MCF 10A (cell line): ENCODE measurements around the gene CHST6. TPM values are rescaled to one million over a fixed set of nuclear protein-coding genes. Genes with fewer than 3 reads are reported as not detected.
"Not testable (repeated sequence)": the region's sequence is repeated elsewhere in the genome, so short reads cannot be mapped to it uniquely, and the experiment has no call there.

Experiments
- BruUV-seq: library from RNA; stranded (reverse); fragments of 400-500 nt; replicated peaks from 2 replicates; lab custom pipeline; 2021; lab: Mats Ljungman, UMichigan
- CTCF ChIA-PET: fragments of 300-600 bp; sonication (Branson Sonifier 250); formaldehyde crosslinking; extraction: SDS; loops from one replicate; lab custom pipeline; 2021; ENCODE audit warnings: antibody characterized with exemption, inconsistent platforms; lab: Yijun Ruan, JAX
- POLR2A ChIA-PET: fragments of 300-600, 350-650 bp; sonication (Branson Sonifier 250); formaldehyde crosslinking; extraction: SDS; loops from one replicate; lab custom pipeline; 2020; ENCODE audit warnings: antibody characterized with exemption, inconsistent platforms; lab: Yijun Ruan, JAX
- DNase-seq: peaks from one replicate; pipeline ENCODE4 v3.0.0-alpha.2; 2018; ENCODE audit not compliant: unreplicated experiment
- H3K27ac Mint-ChIP-seq: one replicate; pipeline ENCODE4 v1.8.0; 2022; ENCODE audit warnings: mild to moderate bottlenecking, low read depth, mixed read lengths; ENCODE audit not compliant: unreplicated experiment
- H3K27me3 Mint-ChIP-seq: one replicate; pipeline ENCODE4 v1.8.0; 2022; ENCODE audit warnings: mixed read lengths; ENCODE audit not compliant: insufficient read depth, unreplicated experiment
- H3K36me3 Mint-ChIP-seq: one replicate; pipeline ENCODE4 v1.8.0; 2022; ENCODE audit warnings: mild to moderate bottlenecking, moderate library complexity, mixed read lengths; ENCODE audit not compliant: insufficient read depth, unreplicated experiment
- H3K4me1 Mint-ChIP-seq: one replicate; pipeline ENCODE4 v1.8.0; 2022; ENCODE audit warnings: mixed read lengths; ENCODE audit not compliant: insufficient read depth, unreplicated experiment
- H3K4me3 Mint-ChIP-seq: one replicate; pipeline ENCODE4 v1.8.0; 2022; ENCODE audit warnings: mild to moderate bottlenecking, moderate library complexity, mixed read lengths; ENCODE audit not compliant: unreplicated experiment
- H3K9me3 Mint-ChIP-seq: one replicate; pipeline ENCODE4 v1.8.0; 2022; ENCODE audit warnings: mixed read lengths; ENCODE audit not compliant: unreplicated experiment
- CTCF ChIP-seq: fragments of 200-600 bp; IDR thresholded peaks from one replicate; pipeline ENCODE4 v1.8.0; 2022; ENCODE audit warnings: antibody characterized with exemption, mild to moderate bottlenecking; ENCODE audit not compliant: unreplicated experiment
- intact Hi-C: fragments of 100-400 bp; cut with micrococcal nuclease; formaldehyde crosslinking; loops from 2 replicates; pipeline ENCODE4 v1.14.1; 2022
- total RNA-seq: library from RNA; stranded (reverse); gene quantifications from 2 replicates; pipeline ENCODE4 v1.2.3, GENCODE V29; 2022

CHST6 gene
- total RNA-seq, 1 experiment from 2014 or later, result 0.16 TPM

GRCh38 chr16:75502916-75503605, 7.8 kb upstream of the CHST6 start:
- BruUV-seq, result no TSS peak
- no peaks in the 10 kb centered on the region for H3K27me3 Mint-ChIP-seq
- no peaks in the 10 kb centered on the region for H3K9me3 Mint-ChIP-seq
- peaks cover 34% of the 10 kb centered on the region for H3K4me1 Mint-ChIP-seq
- no peaks in the 10 kb centered on the region for H3K36me3 Mint-ChIP-seq
- peak overlapping the region; percentile 82 for H3K27ac Mint-ChIP-seq
- POLR2A ChIA-PET, result interaction anchor here (0.7 to 2.1 kb wide), 4 partner anchors 11 to 1528 kb away, joined by 3 to 11 read pairs (median 3); no protein-coding TSS in a partner anchor
- intact Hi-C loops, result no loop called here
- TF ChIP-seq CTCF, result no peak
- CTCF ChIA-PET, result interaction anchor here (1.0 to 2.4 kb wide), 4 partner anchors 13 to 38 kb away, joined by 3 to 14 read pairs (median 4); no protein-coding TSS in a partner anchor
- peak; percentile 83 for DNase-seq
- H3K4me3 Mint-ChIP-seq, result no peak overlapping the region

GRCh38 chr16:75501820-75502219, 6.6 kb upstream of the CHST6 start:
- CTCF ChIA-PET, result interaction anchor here (0.5 kb wide), 1 partner anchor 16 kb away, joined by 4 read pairs; no protein-coding TSS in a partner anchor
- H3K9me3 Mint-ChIP-seq, H3K4me3 Mint-ChIP-seq, POLR2A ChIA-PET, H3K36me3 Mint-ChIP-seq, intact Hi-C loops, BruUV-seq, H3K27me3 Mint-ChIP-seq: not testable (repeated sequence)
- Mint-ChIP-seq H3K27ac (peak overlapping the region; percentile 82), H3K4me1 (peaks cover 33% of the 10 kb centered on the region)
- DNase-seq, result peak; percentile 52

- intact Hi-C loops, result no loop called here
- DNase-seq, result no peak
- no TSS peak for BruUV-seq
- ChIA-PET CTCF (interaction anchor here (0.5 to 0.8 kb wide), 3 partner anchors 14 to 193 kb away, joined by 3 to 4 read pairs (median 3); no protein-coding TSS in a partner anchor), POLR2A (no interaction called here)
- Mint-ChIP-seq H3K9me3 (no peaks in the 10 kb centered on the region), H3K27ac (peak overlapping the region; percentile 82), H3K4me3 (no peak overlapping the region), H3K4me1 (peaks cover 28% of the 10 kb centered on the region), H3K27me3 (no peaks in the 10 kb centered on the region), H3K36me3 (no peaks in the 10 kb centered on the region)
- no peak for TF ChIP-seq CTCF
Observed at GRCh38 chr16:75501359-75501758, 6.1 kb upstream of the CHST6 start.

GRCh38 chr16:75498605-75499322, 3.5 kb upstream of the CHST6 start:
- H3K27ac Mint-ChIP-seq, H3K36me3 Mint-ChIP-seq, intact Hi-C loops, H3K27me3 Mint-ChIP-seq, BruUV-seq, H3K4me3 Mint-ChIP-seq, H3K9me3 Mint-ChIP-seq: not testable (repeated sequence)
- H3K4me1 Mint-ChIP-seq, result peaks cover 18% of the 10 kb centered on the region
- CTCF ChIA-PET, result interaction anchor here (2.6 kb wide), 1 partner anchor 18 kb away, joined by 20 read pairs; no protein-coding TSS in a partner anchor
- POLR2A ChIA-PET, result interaction anchor here (0.6 kb wide), 1 partner anchor 18 kb away, joined by 3 read pairs; no protein-coding TSS in a partner anchor
- peak; percentile 67 for DNase-seq
